ENCODE results near the gene SSTR4. TPM values are rescaled to one million over a fixed set of nuclear protein-coding genes. Genes with fewer than 3 reads are reported as not detected.

The SSTR4 gene
- total and polyA plus RNA-seq, 9 of the 15 experiments (the other 6 are each of a cell fraction or from before 2014, with no cell fraction given), result not detected

DNA sequence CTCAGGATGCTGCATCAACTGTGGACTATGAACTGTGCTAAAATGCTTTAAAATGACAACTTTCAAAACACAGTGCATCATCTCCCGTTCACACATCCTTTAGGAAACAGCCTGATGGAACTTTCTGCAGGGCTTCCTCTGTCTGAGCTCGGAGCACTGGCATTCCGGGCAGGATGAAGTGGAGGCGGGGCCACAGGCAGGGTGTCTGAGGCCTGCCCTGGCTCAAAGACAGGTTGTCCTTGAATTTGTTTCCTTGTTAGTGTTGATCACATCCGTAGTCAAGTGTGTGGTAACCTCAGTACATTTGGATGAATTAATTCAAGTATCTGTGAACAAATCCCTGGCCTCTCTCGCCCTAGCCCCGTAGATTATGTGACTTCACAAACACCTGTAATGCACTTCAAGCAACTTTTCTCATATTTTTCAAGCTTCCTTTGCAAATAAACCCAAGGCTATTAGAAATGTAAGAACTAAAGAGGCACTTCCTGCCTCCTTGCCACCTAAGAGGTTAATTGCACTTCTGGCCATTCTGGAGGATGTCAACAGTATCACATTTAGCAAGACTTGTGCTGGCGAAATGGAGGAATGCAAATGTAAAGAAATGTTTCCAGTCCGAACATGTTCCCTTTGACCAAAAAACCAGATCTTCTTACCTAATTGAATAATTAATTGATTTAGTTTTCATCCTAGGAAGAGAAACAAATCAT is 47.9 kb downstream of the SSTR4 start:
- WGBS (ENCODE audit: insufficient coverage, low coverage, missing lambda C conversion rate), result 76% methylated on average over 8 of the region's 9 CpGs
- TF ChIP-seq MAZ (CRISPR knock-in tag; conservative IDR thresholded peaks at IDR 0.05 in 1 of 2, IDR thresholded peaks at IDR 0.05 in 1 of 2) (no peak), SIRT6 (IDR thresholded peaks at IDR 0.05; ENCODE audit: low read depth, low read length) (no peak), RHOXF2B (CRISPR knock-in tag; conservative IDR thresholded peaks at IDR 0.05) (no peak), MEF2A (IDR thresholded peaks at IDR 0.05; ENCODE audit: control insufficient read depth, low read depth, low read length) (no peak), ETV5 (CRISPR knock-in tag; IDR thresholded peaks at IDR 0.05; ENCODE audit: low read depth) (no peak), CAMTA2 (CRISPR knock-in tag; conservative IDR thresholded peaks at IDR 0.05) (no peak), COPS2 (conservative IDR thresholded peaks at IDR 0.05) (no peak), NR3C1 (CRISPR knock-in tag; IDR thresholded peaks at IDR 0.05) (no peak), CHD4 (IDR thresholded peaks at IDR 0.05; ENCODE audit: insufficient read depth, insufficient replicate concordance, low read depth, low read length, poor library complexity, severe bottlenecking) (no peak), FOXA1 (IDR thresholded peaks at IDR 0.05; ENCODE audit: borderline replicate concordance) (no peak), BRF1 (IDR thresholded peaks at IDR 0.05; ENCODE audit: borderline replicate concordance, extremely low read depth, insufficient read length) (no peak), CXXC5 (CRISPR knock-in tag; IDR thresholded peaks at IDR 0.05) (no peak), HLTF (IDR thresholded peaks at IDR 0.05) (no peak), TCF7L2 (IDR thresholded peaks at IDR 0.05; ENCODE audit: low read depth, low read length) (no peak), SREBF2 (CRISPR knock-in tag; IDR thresholded peaks at IDR 0.05) (no peak), PTRF (tag; IDR thresholded peaks at IDR 0.05) (no peak), KDM4B (IDR thresholded peaks at IDR 0.05; ENCODE audit: borderline replicate concordance in 2 of 2, low read depth in 1 of 2) (no peak), GABPB2 (CRISPR knock-in tag; conservative IDR thresholded peaks at IDR 0.05) (no peak)
- TF ChIP-seq, protein P1, sequence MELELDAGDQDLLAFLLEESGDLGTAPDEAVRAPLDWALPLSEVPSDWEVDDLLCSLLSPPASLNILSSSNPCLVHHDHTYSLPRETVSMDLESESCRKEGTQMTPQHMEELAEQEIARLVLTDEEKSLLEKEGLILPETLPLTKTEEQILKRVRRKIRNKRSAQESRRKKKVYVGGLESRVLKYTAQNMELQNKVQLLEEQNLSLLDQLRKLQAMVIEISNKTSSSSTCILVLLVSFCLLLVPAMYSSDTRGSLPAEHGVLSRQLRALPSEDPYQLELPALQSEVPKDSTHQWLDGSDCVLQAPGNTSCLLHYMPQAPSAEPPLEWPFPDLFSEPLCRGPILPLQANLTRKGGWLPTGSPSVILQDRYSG (tag; conservative IDR thresholded peaks at IDR 0.05; ENCODE audit: low read depth), result no peak
- TF ChIP-seq, protein P2, sequence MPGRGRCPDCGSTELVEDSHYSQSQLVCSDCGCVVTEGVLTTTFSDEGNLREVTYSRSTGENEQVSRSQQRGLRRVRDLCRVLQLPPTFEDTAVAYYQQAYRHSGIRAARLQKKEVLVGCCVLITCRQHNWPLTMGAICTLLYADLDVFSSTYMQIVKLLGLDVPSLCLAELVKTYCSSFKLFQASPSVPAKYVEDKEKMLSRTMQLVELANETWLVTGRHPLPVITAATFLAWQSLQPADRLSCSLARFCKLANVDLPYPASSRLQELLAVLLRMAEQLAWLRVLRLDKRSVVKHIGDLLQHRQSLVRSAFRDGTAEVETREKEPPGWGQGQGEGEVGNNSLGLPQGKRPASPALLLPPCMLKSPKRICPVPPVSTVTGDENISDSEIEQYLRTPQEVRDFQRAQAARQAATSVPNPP (IDR thresholded peaks at IDR 0.05; ENCODE audit: borderline replicate concordance, insufficient read depth, insufficient read length), result no peak
- ChIA-PET POLR2A (no interaction called here), CTCF (ENCODE audit: low intra/inter-chr PET ratio) (no interaction called here)
- Histone ChIP-seq H4K20me1 (replicated peaks; ENCODE audit: control insufficient read depth, insufficient read depth, low read length) (no peaks in the 10 kb centered on the region), H3K27ac (ENCODE audit: extremely low read depth, low read depth, low read length) (no peak overlapping the region), H3K9me3 (replicated peaks; ENCODE audit: control insufficient read depth, insufficient read depth, low read depth, low read length) (no peaks in the 10 kb centered on the region), H3K27me3 (ENCODE audit: control insufficient read depth in 2 of 2, insufficient read depth in 2 of 2, low read length in 2 of 2) (no peaks in the 10 kb centered on the region), H2AFZ (ENCODE audit: low read depth, low read length) (no peak overlapping the region), H3K9me1 (ENCODE audit: control insufficient read depth, insufficient read depth, low read length) (no peaks in the 10 kb centered on the region), H3K79me2 (ENCODE audit: control insufficient read depth, insufficient read depth, low read length) (no peaks in the 10 kb centered on the region), H3K36me3 (ENCODE audit: control insufficient read depth, insufficient read depth, low read length) (no peaks in the 10 kb centered on the region), H3K4me3 (no peak overlapping the region), H3K9ac (ENCODE audit: insufficient read depth in 1 of 2, low read depth in 2 of 2, low read length in 2 of 2) (no peak overlapping the region), H3K4me2 (ENCODE audit: insufficient read depth, low read length) (no peak overlapping the region), H3K4me1 (replicated peaks in 1 of 2; ENCODE audit: control insufficient read depth in 2 of 2, insufficient read depth in 2 of 2, low read length in 2 of 2) (peaks cover 20 to 41% of the 10 kb centered on the region in 2 experiments; a peak in 4 of 5 replicates)
- DNase-seq (ENCODE audit: extremely low read depth in 1 of 4, low spot score in 3 of 4), result no peak
- BruUV-seq (replicated peaks), result no TSS peak
- ATAC-seq, result no peak
- in situ Hi-C loops (cut with MboI) (no loop called here), intact Hi-C loops (cut with micrococcal nuclease) (no loop called here)
- FAIRE-seq, result no peak
